Astrocyte (in vitro differentiated cells and primary cell): ENCODE results near the gene CRYBG3. TPM values are rescaled to one million over a fixed set of nuclear protein-coding genes. Genes with fewer than 3 reads are reported as not detected.

Experiments used
- DNase-seq: peaks from one replicate; pipeline ENCODE4 v3.0.0-alpha.2; 2010; ENCODE audit warnings: low read depth
- FAIRE-seq: peaks from 2 replicates; lab custom pipeline; 2011; peaks lifted over from hg19 to GRCh38; lab: Jason Lieb, UNC
- H2AFZ ChIP-seq: 2 replicates; pipeline ENCODE4 v1.6.0; 2012; ENCODE audit warnings: low read depth, low read length, inconsistent platforms
- H3K27ac ChIP-seq: 2 replicates; pipeline ENCODE4 v1.5.1; 2011; ENCODE audit warnings: low read depth, low read length, inconsistent platforms
- H3K27me3 ChIP-seq: 2 replicates; pipeline ENCODE4 v1.6.0; 2011; ENCODE audit warnings: low read length, inconsistent platforms; ENCODE audit not compliant: insufficient read depth
- H3K36me3 ChIP-seq: 2 replicates; pipeline ENCODE4 v1.5.1; 2011; ENCODE audit warnings: low read length, inconsistent platforms; ENCODE audit not compliant: insufficient read depth
- H3K4me1 ChIP-seq: 2 replicates; pipeline ENCODE4 v1.5.1; 2011; ENCODE audit warnings: low read length, inconsistent platforms; ENCODE audit not compliant: insufficient read depth
- H3K4me2 ChIP-seq: 2 replicates; pipeline ENCODE4 v1.6.0; 2012; ENCODE audit warnings: low read length, inconsistent platforms
- H3K4me3 ChIP-seq: 2 replicates; pipeline ENCODE4 v1.5.1; 2011; ENCODE audit warnings: low read depth, mild to moderate bottlenecking, low read length, inconsistent platforms; ENCODE audit not compliant: insufficient read depth
- H3K79me2 ChIP-seq: 2 replicates; pipeline ENCODE4 v1.6.0; 2012; ENCODE audit warnings: mild to moderate bottlenecking, low read length, inconsistent platforms; ENCODE audit not compliant: insufficient read depth
- H3K9ac ChIP-seq: 2 replicates; pipeline ENCODE4 v1.6.0; 2012; ENCODE audit warnings: mild to moderate bottlenecking, low read length, inconsistent platforms
- H3K9me3 ChIP-seq: 2 replicates; pipeline ENCODE4 v1.5.1; 2012; ENCODE audit warnings: low read depth, mild to moderate bottlenecking, low read length, inconsistent platforms; ENCODE audit not compliant: insufficient read depth
- H4K20me1 ChIP-seq: 2 replicates; pipeline ENCODE4 v1.6.0; 2012; ENCODE audit warnings: low read length, inconsistent platforms; ENCODE audit not compliant: insufficient read depth
- H3K27ac Mint-ChIP-seq: one replicate; pipeline ENCODE4 v1.8.0; 2021; ENCODE audit warnings: mild to moderate bottlenecking, mixed read lengths; ENCODE audit not compliant: unreplicated experiment
- H3K27me3 Mint-ChIP-seq: one replicate; pipeline ENCODE4 v1.8.0; 2021; ENCODE audit warnings: low read depth, mixed read lengths; ENCODE audit not compliant: unreplicated experiment
- H3K36me3 Mint-ChIP-seq: one replicate; pipeline ENCODE4 v1.8.0; 2021; ENCODE audit warnings: low read depth, mixed read lengths; ENCODE audit not compliant: unreplicated experiment
- H3K4me1 Mint-ChIP-seq: one replicate; pipeline ENCODE4 v1.8.0; 2021; ENCODE audit warnings: low read depth, mixed read lengths; ENCODE audit not compliant: unreplicated experiment
- H3K4me3 Mint-ChIP-seq: one replicate; pipeline ENCODE4 v1.8.0; 2021; ENCODE audit warnings: mild to moderate bottlenecking, moderate library complexity, mixed read lengths; ENCODE audit not compliant: unreplicated experiment
- H3K9me3 Mint-ChIP-seq: one replicate; pipeline ENCODE4 v1.8.0; 2021; ENCODE audit warnings: mild to moderate bottlenecking, mixed read lengths; ENCODE audit not compliant: unreplicated experiment
- CTCF ChIP-seq: IDR thresholded peaks from 2 replicates; pipeline ENCODE4 v1.5.1; 2011; ENCODE audit warnings: low read depth, mild to moderate bottlenecking, inconsistent platforms, low read length, moderate library complexity; ENCODE audit not compliant: insufficient read depth
- EZH2 ChIP-seq: IDR thresholded peaks from 2 replicates; pipeline ENCODE4 v1.6.1; 2012; ENCODE audit warnings: mild to moderate bottlenecking, low read length, inconsistent platforms; ENCODE audit not compliant: insufficient read depth
- total RNA-seq: library from RNA; stranded (reverse); gene quantifications from 2 replicates; pipeline ENCODE4 v1.2.1, GENCODE V29; 2021

The CRYBG3 gene
- total RNA-seq, 1 donor from 2014 or later, result 13.0 TPM

- Mint-ChIP-seq H3K36me3 (no peaks in the 10 kb centered on the region), H3K27me3 (no peaks in the 10 kb centered on the region), H3K4me3 (no peak overlapping the region), H3K27ac (no peak overlapping the region), H3K4me1 (no peaks in the 10 kb centered on the region), H3K9me3 (peaks cover 2% of the 10 kb centered on the region)
- Histone ChIP-seq H3K27ac (no peak overlapping the region), H3K4me2 (no peak overlapping the region), H2AFZ (no peak overlapping the region), H3K9ac (no peak overlapping the region), H4K20me1 (no peaks in the 10 kb centered on the region), H3K9me3 (no peaks in the 10 kb centered on the region), H3K4me1 (no peaks in the 10 kb centered on the region), H3K27me3 (no peaks in the 10 kb centered on the region), H3K36me3 (no peaks in the 10 kb centered on the region), H3K4me3 (no peak overlapping the region), H3K79me2 (no peaks in the 10 kb centered on the region)
- no peak for TF ChIP-seq EZH2
- no peak for TF ChIP-seq CTCF
- no peak for DNase-seq
- no peak for FAIRE-seq
These were observed 169.5 kb downstream of the CRYBG3 start for GRCh38 chr3:97991293-97991682.

GRCh38 chr3:97992547-97993173, 170.8 kb downstream of the CRYBG3 start:
- Mint-ChIP-seq H3K9me3 (peaks cover 2% of the 10 kb centered on the region), H3K4me1 (no peaks in the 10 kb centered on the region), H3K27ac (no peak overlapping the region), H3K36me3 (no peaks in the 10 kb centered on the region), H3K4me3 (no peak overlapping the region), H3K27me3 (no peaks in the 10 kb centered on the region)
- FAIRE-seq (no peak), DNase-seq (no peak)
- Histone ChIP-seq H3K4me2 (no peak overlapping the region), H3K79me2 (no peaks in the 10 kb centered on the region), H3K36me3 (no peaks in the 10 kb centered on the region), H3K27ac (no peak overlapping the region), H3K27me3 (no peaks in the 10 kb centered on the region), H3K4me3 (no peak overlapping the region), H2AFZ (no peak overlapping the region), H4K20me1 (no peaks in the 10 kb centered on the region), H3K4me1 (no peaks in the 10 kb centered on the region), H3K9ac (no peak overlapping the region), H3K9me3 (no peaks in the 10 kb centered on the region)
- TF ChIP-seq CTCF, result no peak
- TF ChIP-seq EZH2, result no peak

DNA sequence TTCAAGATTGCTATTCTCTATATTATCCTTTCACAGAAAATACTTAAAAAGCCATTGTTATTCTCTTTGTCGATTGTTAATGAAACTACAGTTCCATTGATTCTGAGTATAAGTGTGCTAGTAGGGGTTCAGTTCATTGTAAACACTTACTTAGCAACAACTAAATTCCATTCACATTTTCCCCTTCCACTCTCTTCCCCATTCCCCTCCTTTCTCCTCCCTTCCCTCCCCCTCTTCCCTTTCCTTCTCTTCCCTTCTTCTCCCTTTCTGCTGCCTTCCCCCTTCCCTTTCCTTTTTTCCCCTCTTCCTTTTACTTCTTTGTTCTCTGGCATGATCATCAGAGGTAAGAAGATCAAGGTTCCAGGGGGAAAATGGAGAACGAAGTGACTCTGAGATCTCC, 171.7 kb downstream of the CRYBG3 start:
- Mint-ChIP-seq H3K27me3 (no peaks in the 10 kb centered on the region), H3K36me3 (no peaks in the 10 kb centered on the region), H3K27ac (no peak overlapping the region), H3K4me1 (no peaks in the 10 kb centered on the region), H3K4me3 (no peak overlapping the region), H3K9me3 (no peaks in the 10 kb centered on the region)
- FAIRE-seq (no peak), DNase-seq (no peak)
- Histone ChIP-seq H3K79me2 (no peaks in the 10 kb centered on the region), H3K27me3 (no peaks in the 10 kb centered on the region), H3K27ac (no peak overlapping the region), H3K4me1 (no peaks in the 10 kb centered on the region), H3K4me2 (no peak overlapping the region), H3K9ac (no peak overlapping the region), H2AFZ (no peak overlapping the region), H4K20me1 (no peaks in the 10 kb centered on the region), H3K36me3 (no peaks in the 10 kb centered on the region), H3K9me3 (no peaks in the 10 kb centered on the region), H3K4me3 (no peak overlapping the region)
- no peak for TF ChIP-seq CTCF
- no peak for TF ChIP-seq EZH2
